ENCODE measurements around the gene ZSWIM4.

DNA sequence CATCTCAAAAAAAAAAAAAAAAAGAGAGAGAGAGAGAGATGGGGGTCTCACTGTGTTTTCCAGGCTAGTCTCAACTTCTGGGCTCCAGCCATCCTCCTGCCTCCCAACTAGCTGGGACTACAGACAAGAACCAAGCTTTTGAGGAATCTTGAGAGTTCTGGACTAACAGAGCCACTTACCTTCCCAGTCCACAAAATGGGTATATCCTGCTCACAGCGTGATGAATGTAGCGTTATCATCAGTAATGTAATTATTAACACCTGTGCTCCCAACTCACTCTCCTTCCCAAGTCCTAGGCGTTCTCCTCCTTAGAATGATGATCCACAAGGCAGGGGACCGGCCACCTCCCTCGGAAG, 77.1 kb downstream of the ZSWIM4 start:
- TF ChIP-seq, protein P1, sequence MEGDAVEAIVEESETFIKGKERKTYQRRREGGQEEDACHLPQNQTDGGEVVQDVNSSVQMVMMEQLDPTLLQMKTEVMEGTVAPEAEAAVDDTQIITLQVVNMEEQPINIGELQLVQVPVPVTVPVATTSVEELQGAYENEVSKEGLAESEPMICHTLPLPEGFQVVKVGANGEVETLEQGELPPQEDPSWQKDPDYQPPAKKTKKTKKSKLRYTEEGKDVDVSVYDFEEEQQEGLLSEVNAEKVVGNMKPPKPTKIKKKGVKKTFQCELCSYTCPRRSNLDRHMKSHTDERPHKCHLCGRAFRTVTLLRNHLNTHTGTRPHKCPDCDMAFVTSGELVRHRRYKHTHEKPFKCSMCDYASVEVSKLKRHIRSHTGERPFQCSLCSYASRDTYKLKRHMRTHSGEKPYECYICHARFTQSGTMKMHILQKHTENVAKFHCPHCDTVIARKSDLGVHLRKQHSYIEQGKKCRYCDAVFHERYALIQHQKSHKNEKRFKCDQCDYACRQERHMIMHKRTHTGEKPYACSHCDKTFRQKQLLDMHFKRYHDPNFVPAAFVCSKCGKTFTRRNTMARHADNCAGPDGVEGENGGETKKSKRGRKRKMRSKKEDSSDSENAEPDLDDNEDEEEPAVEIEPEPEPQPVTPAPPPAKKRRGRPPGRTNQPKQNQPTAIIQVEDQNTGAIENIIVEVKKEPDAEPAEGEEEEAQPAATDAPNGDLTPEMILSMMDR (IDR thresholded peaks at IDR 0.05): no peak
- TF ChIP-seq EP300 (IDR thresholded peaks at IDR 0.05) (no peak), POLR2A (IDR thresholded peaks at IDR 0.05) (no peak)
